ENCODE results near the gene SNN. TPM values are rescaled to one million over a fixed set of nuclear protein-coding genes. Genes with fewer than 3 reads are reported as not detected.

The SNN gene
- total RNA-seq, 1 donor from 2014 or later = 27.6 TPM

GRCh38 chr16:11716336-11716735 lies 48.1 kb downstream of the SNN start:
- no peak for FAIRE-seq
- no peak for TF ChIP-seq CTCF (IDR thresholded peaks at IDR 0.05; ENCODE audit: insufficient read depth, low read length, severe bottlenecking)
- no peaks in the 10 kb centered on the region for H3K27me3 ChIP-seq (ENCODE audit: control insufficient read depth, insufficient read depth, low read length)
- peaks cover 8% of the 10 kb centered on the region for H3K36me3 ChIP-seq (ENCODE audit: control insufficient read depth, insufficient read depth, low read length)
- H3K4me3 ChIP-seq (ENCODE audit: low read depth, low read length) = no peak overlapping the region
- DNase-seq (ENCODE audit: low read depth) = no peak

GRCh38 chr16:11717811-11718210 lies 49.6 kb downstream of the SNN start:
- H3K36me3 ChIP-seq (ENCODE audit: control insufficient read depth, insufficient read depth, low read length) = peaks cover 7% of the 10 kb centered on the region
- H3K4me3 ChIP-seq (ENCODE audit: low read depth, low read length) = no peak overlapping the region
- H3K27me3 ChIP-seq (ENCODE audit: control insufficient read depth, insufficient read depth, low read length) = no peaks in the 10 kb centered on the region
- no peak for FAIRE-seq
- TF ChIP-seq CTCF (IDR thresholded peaks at IDR 0.05; ENCODE audit: insufficient read depth, low read length, severe bottlenecking) = no peak
- no peak for DNase-seq (ENCODE audit: low read depth)

- no peak overlapping the region for H3K4me3 ChIP-seq (ENCODE audit: low read depth, low read length)
- no peak for TF ChIP-seq CTCF (IDR thresholded peaks at IDR 0.05; ENCODE audit: insufficient read depth, low read length, severe bottlenecking)
- H3K36me3 ChIP-seq (ENCODE audit: control insufficient read depth, insufficient read depth, low read length) = peaks cover 8% of the 10 kb centered on the region
- FAIRE-seq (no peak), DNase-seq (ENCODE audit: low read depth) (no peak)
- no peaks in the 10 kb centered on the region for H3K27me3 ChIP-seq (ENCODE audit: control insufficient read depth, insufficient read depth, low read length)
Measured at GRCh38 chr16:11719171-11719570, 50.9 kb downstream of the SNN start.

GRCh38 chr16:11719762-11720161 lies 51.5 kb downstream of the SNN start:
- FAIRE-seq (no peak), DNase-seq (ENCODE audit: low read depth) (no peak)
- H3K36me3 ChIP-seq (ENCODE audit: control insufficient read depth, insufficient read depth, low read length) = peaks cover 8% of the 10 kb centered on the region
- no peak overlapping the region for H3K4me3 ChIP-seq (ENCODE audit: low read depth, low read length)
- no peak for TF ChIP-seq CTCF (IDR thresholded peaks at IDR 0.05; ENCODE audit: insufficient read depth, low read length, severe bottlenecking)
- H3K27me3 ChIP-seq (ENCODE audit: control insufficient read depth, insufficient read depth, low read length) = no peaks in the 10 kb centered on the region

- FAIRE-seq (no peak), DNase-seq (ENCODE audit: low read depth) (no peak)
- Histone ChIP-seq H3K4me3 (ENCODE audit: low read depth, low read length) (no peak overlapping the region), H3K36me3 (ENCODE audit: control insufficient read depth, insufficient read depth, low read length) (peaks cover 12% of the 10 kb centered on the region), H3K27me3 (ENCODE audit: control insufficient read depth, insufficient read depth, low read length) (no peaks in the 10 kb centered on the region)
- TF ChIP-seq CTCF (IDR thresholded peaks at IDR 0.05; ENCODE audit: insufficient read depth, low read length, severe bottlenecking) = no peak
Measured at GRCh38 chr16:11721781-11722467, 53.7 kb downstream of the SNN start.

- FAIRE-seq (no peak), DNase-seq (ENCODE audit: low read depth) (no peak)
Measured at GRCh38 chr16:11722468-11722808, 54.2 kb downstream of the SNN start.

More at GRCh38 chr16:11722468-11722808, 54.2 kb downstream of the SNN start:
- TF ChIP-seq CTCF (IDR thresholded peaks at IDR 0.05; ENCODE audit: insufficient read depth, low read length, severe bottlenecking) = no peak
- H3K4me3 ChIP-seq (ENCODE audit: low read depth, low read length) = no peak overlapping the region
- H3K27me3 ChIP-seq (ENCODE audit: control insufficient read depth, insufficient read depth, low read length) = no peaks in the 10 kb centered on the region
- H3K36me3 ChIP-seq (ENCODE audit: control insufficient read depth, insufficient read depth, low read length) = peaks cover 12% of the 10 kb centered on the region
